BE2C (cell line): ENCODE measurements around the gene SLFN11.

Source experiments
- DNase-seq: peaks from one replicate; pipeline ENCODE4 v3.0.0-alpha.2; 2020
- H3K27me3 ChIP-seq: fragments of 250-450 bp; sonication (Bioruptor Pico); 2 replicates; pipeline ENCODE4 v1.5.1; 2020; ENCODE audit warnings: mild to moderate bottlenecking
- H3K36me3 ChIP-seq: fragments of 250-450 bp; sonication (Bioruptor Pico); 2 replicates; pipeline ENCODE4 v1.5.1; 2020; ENCODE audit warnings: mild to moderate bottlenecking
- H3K4me1 ChIP-seq: fragments of 250-450 bp; sonication (Bioruptor Pico); 2 replicates; pipeline ENCODE4 v1.5.1; 2020
- H3K4me3 ChIP-seq: 2 replicates; pipeline ENCODE4 v1.5.1; 2011; ENCODE audit warnings: low read depth, low read length
- H3K9me3 ChIP-seq: fragments of 250-450 bp; sonication (Bioruptor Pico); 2 replicates; pipeline ENCODE4 v1.5.1; 2020
- TF ChIP-seq, protein P1 (sequence below): IDR thresholded peaks from 2 replicates; pipeline ENCODE4 v1.5.1; 2012; ENCODE audit warnings: mild to moderate bottlenecking, low read depth, low read length

The SLFN11 gene

DNA sequence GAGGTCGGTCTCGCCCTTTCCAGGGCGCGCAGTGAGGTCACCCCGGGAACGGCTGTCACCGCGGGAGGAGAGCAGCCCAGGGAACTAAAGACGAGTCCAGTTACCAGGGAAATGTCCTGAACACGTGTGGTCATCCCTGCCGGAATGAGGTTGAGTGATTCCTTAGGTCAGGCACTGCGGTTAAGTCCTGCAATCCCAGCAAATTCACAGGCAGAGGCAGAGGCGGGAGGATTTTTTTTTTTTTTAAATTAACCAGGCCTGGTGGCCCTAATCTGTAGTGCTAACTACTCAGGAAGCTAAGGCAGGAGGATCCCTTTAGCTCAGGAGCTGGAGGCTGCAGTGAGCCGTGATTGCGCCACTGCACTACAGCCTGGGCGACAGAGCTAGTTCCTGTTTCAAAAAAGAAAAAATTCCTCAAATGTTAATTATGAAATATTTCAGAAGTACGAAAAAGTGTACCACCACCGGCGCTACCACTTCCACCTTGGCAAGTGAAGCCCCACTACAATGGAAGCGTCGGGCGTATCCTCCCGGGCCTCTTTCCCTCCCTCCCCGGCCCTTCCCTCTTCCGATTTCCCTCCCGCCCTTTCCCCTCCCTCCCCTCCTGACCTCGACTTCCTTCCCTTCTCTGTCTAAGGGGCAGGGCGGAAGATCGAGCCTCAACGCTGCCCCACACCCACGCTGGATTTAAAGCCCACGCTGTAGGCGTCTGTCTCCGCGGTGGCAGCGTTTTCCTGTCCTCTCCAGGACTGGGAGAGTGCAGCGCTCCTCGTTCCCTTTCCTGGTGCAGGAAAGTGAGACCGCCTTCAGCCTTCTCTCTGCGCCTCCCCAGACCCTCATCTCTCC, 27.3 kb downstream of the SLFN11 start:
- Histone ChIP-seq H3K36me3 (no peaks in the 10 kb centered on the region), H3K27me3 (peaks cover 49% of the 10 kb centered on the region), H3K4me3 (no peak overlapping the region), H3K9me3 (no peaks in the 10 kb centered on the region), H3K4me1 (no peaks in the 10 kb centered on the region)
- TF ChIP-seq, protein P1, sequence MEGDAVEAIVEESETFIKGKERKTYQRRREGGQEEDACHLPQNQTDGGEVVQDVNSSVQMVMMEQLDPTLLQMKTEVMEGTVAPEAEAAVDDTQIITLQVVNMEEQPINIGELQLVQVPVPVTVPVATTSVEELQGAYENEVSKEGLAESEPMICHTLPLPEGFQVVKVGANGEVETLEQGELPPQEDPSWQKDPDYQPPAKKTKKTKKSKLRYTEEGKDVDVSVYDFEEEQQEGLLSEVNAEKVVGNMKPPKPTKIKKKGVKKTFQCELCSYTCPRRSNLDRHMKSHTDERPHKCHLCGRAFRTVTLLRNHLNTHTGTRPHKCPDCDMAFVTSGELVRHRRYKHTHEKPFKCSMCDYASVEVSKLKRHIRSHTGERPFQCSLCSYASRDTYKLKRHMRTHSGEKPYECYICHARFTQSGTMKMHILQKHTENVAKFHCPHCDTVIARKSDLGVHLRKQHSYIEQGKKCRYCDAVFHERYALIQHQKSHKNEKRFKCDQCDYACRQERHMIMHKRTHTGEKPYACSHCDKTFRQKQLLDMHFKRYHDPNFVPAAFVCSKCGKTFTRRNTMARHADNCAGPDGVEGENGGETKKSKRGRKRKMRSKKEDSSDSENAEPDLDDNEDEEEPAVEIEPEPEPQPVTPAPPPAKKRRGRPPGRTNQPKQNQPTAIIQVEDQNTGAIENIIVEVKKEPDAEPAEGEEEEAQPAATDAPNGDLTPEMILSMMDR: no peak
- DNase-seq: no peak

DNA sequence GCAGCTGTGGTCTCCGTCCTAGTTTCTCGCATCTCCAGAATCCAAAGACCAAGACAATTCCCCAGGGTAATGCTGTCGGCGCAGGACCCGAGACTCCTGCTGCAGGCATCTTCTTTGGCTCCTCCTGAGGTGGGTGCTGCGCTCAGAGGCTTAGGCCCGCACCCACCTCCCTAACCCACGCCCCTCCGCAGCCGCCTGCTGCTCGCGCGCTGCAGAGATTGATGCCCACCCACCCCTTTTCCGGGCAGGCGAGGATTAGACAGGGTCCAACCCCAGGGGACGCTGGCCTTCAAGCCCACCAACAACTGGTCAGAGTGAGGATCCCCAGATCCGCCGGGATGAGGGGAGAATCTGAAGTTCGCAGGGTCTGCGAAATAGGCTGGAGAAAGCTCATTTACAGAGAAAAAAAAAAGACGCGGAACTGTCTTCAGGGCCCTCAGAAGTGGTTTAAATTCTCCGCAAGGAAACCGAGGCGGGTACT, 27.9 kb downstream of the SLFN11 start:
- no peaks in the 10 kb centered on the region for H3K4me1 ChIP-seq
- TF ChIP-seq, protein P1: no peak
- H3K27me3 ChIP-seq: peaks cover 49% of the 10 kb centered on the region
- no peaks in the 10 kb centered on the region for H3K36me3 ChIP-seq
- H3K9me3 ChIP-seq: no peaks in the 10 kb centered on the region
- DNase-seq: no peak
- H3K4me3 ChIP-seq: no peak overlapping the region

DNA sequence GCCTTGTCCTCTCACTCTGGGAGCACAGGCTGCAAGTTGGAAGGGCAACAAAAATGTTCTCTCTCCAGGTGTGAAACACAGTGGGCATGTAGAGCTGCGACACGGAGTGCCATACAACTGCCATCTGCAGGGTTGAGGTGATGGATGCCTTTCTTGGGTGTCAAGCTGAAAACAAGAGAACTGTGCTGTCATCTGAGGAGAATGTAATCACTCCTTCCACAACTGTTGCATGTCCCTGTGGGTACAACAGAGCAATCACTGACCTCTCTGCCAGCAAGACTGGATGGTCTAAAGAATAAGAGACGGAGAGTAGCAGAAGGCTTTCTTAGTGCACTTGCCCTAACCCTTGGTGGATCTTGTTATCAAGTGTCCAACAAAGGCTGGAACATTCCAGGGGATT, 29.2 kb downstream of the SLFN11 start:
- TF ChIP-seq, protein P1: no peak
- H3K27me3 ChIP-seq: peaks cover 49% of the 10 kb centered on the region
- H3K4me1 ChIP-seq: no peaks in the 10 kb centered on the region
- no peaks in the 10 kb centered on the region for H3K36me3 ChIP-seq
- H3K9me3 ChIP-seq: no peaks in the 10 kb centered on the region
- DNase-seq: no peak
- H3K4me3 ChIP-seq: no peak overlapping the region

DNA sequence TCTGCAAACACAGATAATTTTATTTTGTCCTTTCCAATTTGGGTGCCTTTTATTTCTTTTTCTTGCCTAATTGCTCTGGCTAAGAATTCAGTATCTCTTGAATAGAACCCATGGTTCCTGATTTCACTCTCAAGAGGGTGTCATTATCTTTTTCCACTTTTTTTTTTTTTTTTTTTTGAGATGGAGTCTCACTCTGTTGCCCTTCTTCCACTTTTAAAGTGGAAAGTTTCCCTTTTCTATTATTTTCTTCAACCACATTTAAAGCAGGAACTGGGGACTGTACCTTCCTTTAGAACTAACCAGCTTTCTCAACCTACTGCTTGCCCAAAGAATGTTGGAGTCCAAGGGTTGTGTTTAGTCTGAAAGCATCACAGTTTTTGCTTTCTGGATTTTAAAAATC, 31.1 kb downstream of the SLFN11 start:
- H3K36me3 ChIP-seq: no peaks in the 10 kb centered on the region
- peaks cover 44% of the 10 kb centered on the region for H3K27me3 ChIP-seq
- H3K4me3 ChIP-seq: no peak overlapping the region
- H3K9me3 ChIP-seq: no peaks in the 10 kb centered on the region
- no peaks in the 10 kb centered on the region for H3K4me1 ChIP-seq
- TF ChIP-seq, protein P1: no peak
- no peak for DNase-seq

DNA sequence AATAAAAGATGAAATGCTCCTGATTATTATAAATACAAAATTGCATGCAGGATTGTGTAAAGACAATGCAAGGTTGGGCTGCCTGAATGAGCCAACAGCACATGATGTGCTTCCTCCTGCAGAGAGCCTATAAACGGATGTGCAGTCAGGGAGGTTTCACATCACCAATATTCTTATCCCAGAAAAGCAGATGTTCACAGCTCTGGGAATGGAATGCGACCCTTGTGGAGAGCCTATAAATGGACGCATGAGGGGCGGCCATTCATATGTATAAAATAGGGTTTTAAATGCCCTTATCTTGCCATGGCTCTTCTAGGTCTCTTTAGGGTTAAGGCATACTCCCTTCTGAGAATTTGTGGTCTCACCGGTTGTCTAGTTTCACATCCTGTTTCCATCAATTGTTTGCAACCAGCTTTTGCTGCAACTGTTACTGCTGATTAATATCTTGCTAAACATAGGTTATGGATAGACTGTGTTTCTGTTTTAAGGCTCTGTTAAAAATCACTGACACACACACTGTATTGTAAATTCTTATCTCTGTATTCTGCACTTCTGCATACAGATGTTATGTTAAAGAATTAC, 31.9 kb downstream of the SLFN11 start:
- H3K4me1 ChIP-seq: no peaks in the 10 kb centered on the region
- H3K9me3 ChIP-seq: no peaks in the 10 kb centered on the region
- TF ChIP-seq, protein P1: no peak
- peaks cover 38% of the 10 kb centered on the region for H3K27me3 ChIP-seq
- H3K36me3 ChIP-seq: no peaks in the 10 kb centered on the region
- DNase-seq: no peak
- no peak overlapping the region for H3K4me3 ChIP-seq

DNA sequence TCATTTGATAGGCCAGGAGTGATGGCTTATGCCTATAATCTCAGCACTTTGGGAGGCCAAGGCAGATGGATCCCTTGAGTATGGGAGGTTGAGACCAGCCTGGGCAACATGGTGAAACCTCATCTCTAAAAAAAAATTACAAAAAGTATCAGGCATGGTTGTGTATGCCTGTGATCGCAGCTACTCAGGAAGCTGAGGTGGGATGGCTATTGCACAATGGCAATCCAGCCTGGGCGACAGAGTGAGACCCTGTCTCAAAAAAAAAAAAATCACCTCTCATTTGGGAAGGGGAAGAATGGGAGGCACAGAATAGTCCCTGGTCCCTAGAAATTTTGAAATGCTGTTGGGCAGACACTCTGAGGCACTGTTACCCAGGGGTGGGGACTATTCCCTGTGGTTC, 35.2 kb downstream of the SLFN11 start:
- Histone ChIP-seq H3K9me3 (no peaks in the 10 kb centered on the region), H3K4me3 (no peak overlapping the region), H3K36me3 (no peaks in the 10 kb centered on the region), H3K4me1 (no peaks in the 10 kb centered on the region), H3K27me3 (peaks cover 34% of the 10 kb centered on the region)
- TF ChIP-seq, protein P1: no peak
- no peak for DNase-seq
